Adrenal gland (tissue), 5 donors: Measurements from ENCODE around the gene DRGX.

Source experiments
- POLR2A ChIP-seq, 2 donors: fragments of 450-650 bp; IDR thresholded peaks; one replicate each; pipeline ENCODE4 v1.6.1; 2017; ENCODE audit warnings: antibody characterized with exemption in 2 of 2, mild to moderate bottlenecking in 2 of 2, moderate library complexity in 1 of 2
- TF ChIP-seq, protein P1 (sequence below), 6 experiments: fragments of 450-650 bp in 4 of 6; fragments of 200-600 bp in 2 of 6; sonication (generic) in 1 of 6; IDR thresholded peaks; 1 replicate in 5 of 6; 2 replicates in 1 of 6; pipeline versions ENCODE4 v1.5.1 to v1.8.0; 2016 to 2021; ENCODE audit warnings: antibody characterized with exemption in 6 of 6, mild to moderate bottlenecking in 2 of 6, moderate library complexity in 1 of 6
- donor health status: DM: no; HTN: no; CAD: no.

DNA sequence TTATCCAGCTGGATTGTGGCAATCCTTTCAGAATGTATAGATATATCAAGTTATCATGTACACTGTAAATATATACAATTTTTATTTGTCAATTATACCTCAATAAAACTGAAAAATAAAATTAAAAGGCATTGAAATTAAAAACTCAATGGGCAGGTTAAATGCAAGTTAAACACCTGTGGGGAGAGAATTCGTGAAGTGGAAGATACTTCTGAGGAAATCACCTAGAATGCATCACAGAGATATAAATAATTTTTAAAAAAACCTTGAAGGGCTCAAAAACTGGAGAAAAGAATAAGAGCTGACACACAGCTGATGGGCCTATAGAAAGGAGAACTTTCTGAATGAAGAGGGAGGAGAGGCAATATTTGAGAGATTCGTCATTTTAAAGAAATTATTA lies 37.2 kb upstream of the DRGX start:
- TF ChIP-seq, protein P1, sequence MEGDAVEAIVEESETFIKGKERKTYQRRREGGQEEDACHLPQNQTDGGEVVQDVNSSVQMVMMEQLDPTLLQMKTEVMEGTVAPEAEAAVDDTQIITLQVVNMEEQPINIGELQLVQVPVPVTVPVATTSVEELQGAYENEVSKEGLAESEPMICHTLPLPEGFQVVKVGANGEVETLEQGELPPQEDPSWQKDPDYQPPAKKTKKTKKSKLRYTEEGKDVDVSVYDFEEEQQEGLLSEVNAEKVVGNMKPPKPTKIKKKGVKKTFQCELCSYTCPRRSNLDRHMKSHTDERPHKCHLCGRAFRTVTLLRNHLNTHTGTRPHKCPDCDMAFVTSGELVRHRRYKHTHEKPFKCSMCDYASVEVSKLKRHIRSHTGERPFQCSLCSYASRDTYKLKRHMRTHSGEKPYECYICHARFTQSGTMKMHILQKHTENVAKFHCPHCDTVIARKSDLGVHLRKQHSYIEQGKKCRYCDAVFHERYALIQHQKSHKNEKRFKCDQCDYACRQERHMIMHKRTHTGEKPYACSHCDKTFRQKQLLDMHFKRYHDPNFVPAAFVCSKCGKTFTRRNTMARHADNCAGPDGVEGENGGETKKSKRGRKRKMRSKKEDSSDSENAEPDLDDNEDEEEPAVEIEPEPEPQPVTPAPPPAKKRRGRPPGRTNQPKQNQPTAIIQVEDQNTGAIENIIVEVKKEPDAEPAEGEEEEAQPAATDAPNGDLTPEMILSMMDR (IDR thresholded peaks at IDR 0.05) = no peak
- no peak for TF ChIP-seq POLR2A (IDR thresholded peaks at IDR 0.05)
